GM10847 (cell line): Measurements from ENCODE around the gene P2RY1.

ENCODE experiments used
- POLR2A ChIP-seq: IDR thresholded peaks from 2 replicates; pipeline ENCODE4 v1.6.1; 2011; ENCODE audit not compliant: insufficient read length; ENCODE audit errors: extremely low read depth

Gene P2RY1, protein sequence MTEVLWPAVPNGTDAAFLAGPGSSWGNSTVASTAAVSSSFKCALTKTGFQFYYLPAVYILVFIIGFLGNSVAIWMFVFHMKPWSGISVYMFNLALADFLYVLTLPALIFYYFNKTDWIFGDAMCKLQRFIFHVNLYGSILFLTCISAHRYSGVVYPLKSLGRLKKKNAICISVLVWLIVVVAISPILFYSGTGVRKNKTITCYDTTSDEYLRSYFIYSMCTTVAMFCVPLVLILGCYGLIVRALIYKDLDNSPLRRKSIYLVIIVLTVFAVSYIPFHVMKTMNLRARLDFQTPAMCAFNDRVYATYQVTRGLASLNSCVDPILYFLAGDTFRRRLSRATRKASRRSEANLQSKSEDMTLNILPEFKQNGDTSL

DNA sequence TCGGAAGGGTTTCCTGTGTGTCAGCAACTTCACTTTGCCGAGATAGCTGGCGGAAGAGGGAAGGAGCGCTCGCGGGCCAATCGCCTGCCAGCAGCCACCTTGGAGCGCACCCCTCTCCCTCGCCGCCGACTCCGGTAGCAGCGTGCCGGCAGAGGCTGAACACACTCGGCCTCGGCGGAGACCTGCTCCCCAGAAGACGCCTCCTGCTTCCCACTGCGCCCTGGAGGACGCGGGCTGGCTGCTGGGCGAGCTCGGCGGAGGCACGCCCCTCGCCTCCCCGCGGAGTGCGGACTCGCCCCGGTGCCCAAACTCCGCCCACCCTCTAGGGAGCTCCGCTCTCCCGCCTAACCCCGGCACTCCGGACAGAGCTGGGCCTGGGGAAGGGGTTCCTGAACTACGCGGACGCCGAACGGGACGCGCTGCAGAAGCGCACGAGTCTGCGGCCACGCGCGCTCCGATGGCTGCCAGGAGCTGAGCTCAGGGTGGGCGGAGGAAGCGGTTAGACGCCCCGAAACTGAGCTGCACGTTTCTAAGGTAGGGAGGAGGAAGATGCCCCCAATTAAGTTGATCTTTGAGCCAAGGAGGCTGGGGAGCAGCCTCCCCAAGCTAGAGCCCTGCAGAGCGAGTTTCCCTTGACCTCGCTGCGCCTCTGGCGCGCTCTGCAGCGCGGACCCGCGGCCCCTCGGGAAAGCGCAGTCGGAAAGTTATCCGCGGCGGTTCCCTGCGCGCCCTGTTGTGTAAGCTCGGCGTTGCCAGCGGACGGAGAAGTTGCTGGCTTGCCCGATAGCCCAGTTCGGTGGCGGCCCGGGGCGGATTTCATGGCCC is at the start of gene P2RY1:
TSS of gene P2RY1 (plus strand) at position 356 of the 825 bp plus-strand sequence. CDS start 652 bp downstream, outside the sequence.
- peak; percentile 40 for TF ChIP-seq POLR2A

DNA sequence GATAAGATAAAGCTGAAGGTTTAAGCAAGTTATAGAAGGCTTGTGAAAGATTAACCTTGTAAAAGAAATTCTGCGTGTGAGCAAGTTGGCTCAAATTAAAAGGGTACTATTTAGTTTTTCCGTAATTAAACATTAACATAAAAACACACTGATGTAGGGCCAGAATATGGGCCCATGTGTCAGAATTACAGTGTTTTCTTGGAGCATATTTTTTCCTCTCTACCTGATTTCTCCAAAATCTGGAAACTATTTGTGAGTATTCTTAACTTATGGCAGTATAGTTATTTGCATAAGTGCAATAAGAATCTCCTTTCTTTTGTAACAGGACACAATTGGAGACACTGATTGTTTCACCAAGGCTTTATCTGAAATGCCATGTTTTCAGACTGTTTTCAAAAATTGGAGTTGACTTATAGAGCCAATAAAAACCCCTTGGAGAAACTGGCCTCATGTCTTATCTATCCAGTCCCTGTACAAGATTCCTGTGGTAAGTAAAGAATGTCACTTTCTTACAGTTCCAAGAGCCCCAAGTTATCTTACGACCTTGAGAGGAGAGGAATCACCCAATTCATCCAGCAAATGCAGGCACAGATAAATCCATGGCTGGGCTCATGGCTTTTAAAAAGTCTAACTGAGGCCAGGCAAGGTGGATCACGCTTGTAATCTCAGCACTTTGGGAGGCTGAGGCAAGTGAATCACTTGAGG is 47.8 kb upstream of the P2RY1 start:
- no peak for TF ChIP-seq POLR2A

DNA sequence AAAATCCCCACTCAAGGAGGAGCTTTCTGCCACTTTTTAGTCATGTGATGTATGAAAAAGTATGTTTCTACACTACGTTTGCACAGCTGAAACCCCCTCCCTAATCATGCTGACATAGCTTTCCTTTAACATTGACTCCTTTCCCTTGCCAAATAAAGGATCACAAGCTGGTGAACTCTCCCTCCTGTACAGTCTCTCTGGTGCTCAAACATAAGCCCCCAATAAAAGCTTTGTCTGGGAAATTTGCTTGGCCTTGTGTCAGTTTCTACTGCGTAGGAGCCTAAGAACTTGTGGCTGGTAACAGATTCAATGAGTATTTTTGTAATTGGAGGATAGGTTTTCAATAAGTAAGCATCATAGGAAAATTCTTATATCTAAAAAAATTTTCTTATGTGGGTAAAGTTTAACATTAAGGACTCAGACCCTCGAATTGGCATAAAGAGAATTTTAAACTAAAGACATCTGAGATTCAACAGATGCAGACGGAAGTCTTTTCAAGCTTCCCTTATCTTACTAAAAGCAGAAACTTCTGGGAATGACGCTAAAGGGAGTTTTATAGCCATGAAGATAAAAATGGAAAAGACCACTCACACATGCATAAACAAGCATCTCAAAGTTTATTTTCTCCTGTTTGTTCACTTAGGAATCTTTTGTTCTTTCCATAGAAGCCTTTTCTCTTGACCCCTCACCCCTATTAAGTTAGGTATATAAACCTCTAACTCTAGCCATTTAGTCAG is 44.1 kb upstream of the P2RY1 start:
- no peak for TF ChIP-seq POLR2A

DNA sequence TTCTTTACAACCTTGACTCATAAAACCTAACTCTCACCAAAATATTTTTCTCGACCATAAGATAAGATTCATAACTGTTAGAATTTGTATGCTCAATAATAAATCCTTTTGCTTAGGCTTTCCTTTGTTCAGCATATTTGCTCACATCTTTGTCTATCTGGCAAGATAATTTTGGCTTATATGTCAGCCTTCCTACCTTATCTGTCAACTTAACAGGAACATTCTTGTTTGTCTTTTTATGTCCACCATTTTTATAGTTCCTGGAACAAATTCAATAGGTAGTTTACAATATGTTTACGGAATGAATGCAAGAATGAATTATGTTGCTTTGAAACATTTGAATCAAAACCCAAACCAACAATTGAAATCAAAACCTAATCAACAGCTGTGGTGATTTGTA is 41.0 kb upstream of the P2RY1 start:
- no peak for TF ChIP-seq POLR2A

DNA sequence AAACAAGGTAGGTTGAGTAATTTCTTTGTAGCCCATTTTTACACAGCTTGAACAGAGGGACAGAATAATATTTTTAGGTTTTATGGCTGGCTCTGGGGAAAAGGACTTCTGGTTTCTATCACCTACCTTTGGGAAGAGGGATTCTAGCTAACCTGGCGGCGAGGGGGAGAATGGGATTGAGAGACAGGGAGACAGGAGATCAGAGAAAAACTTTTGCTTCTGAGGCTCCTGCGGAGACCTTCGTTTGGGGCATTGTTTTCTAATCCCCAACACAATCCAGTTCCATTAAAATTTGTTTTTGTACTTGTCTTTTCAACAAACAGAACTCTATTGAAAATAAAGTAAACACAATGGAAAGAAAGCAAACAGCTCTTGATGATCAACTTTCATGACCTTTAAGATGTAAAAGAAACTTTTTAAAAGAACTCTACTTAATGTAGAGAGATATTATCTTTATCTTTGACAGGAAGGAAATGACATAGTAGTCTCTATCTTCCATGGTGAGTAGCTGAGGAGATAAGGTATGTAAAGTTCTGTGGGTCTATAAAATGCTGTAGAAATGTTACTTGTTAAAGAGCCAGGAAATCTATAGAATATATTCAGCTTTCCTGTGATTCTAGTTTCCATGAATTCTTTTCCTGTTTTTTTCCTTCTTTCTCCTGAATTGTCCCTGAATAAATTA is 37.0 kb upstream of the P2RY1 start:
- no peak for TF ChIP-seq POLR2A

DNA sequence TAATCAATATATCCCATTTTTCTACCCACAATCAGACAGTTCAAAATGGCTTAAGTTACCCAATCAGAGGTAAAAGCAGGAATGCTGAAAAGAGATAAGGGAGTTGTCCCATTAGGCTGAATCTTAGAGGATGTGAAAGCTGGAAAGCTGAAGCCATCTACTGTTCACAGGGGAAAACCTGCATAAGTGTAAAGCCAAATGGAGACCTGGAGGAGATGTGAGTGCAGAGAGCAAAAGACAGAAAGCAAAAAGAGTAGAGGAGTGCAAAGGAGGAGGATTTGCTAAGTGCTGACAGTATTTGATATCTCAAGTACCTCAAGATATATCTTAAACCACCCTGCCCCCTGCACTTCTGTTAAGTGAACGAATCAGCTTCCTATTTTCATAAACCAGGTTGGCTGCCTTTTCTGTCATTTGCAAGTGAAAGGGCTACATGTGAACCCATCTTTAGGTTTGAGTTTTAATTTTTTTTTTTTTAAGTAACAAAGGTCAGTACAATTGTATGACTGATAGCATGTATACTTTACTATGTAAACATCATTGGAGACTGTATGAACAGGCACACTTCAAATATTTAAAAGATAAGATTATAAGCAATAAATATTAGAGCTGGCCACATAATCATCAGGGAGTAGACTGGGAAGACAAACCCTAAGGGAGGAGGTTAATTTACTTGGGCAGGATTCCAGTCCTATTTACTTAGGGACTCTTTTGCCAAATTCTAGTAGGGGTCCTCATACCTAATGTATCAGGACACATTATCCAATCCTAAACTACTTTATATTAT is 22.8 kb upstream of the P2RY1 start:
- TF ChIP-seq POLR2A: no peak

DNA sequence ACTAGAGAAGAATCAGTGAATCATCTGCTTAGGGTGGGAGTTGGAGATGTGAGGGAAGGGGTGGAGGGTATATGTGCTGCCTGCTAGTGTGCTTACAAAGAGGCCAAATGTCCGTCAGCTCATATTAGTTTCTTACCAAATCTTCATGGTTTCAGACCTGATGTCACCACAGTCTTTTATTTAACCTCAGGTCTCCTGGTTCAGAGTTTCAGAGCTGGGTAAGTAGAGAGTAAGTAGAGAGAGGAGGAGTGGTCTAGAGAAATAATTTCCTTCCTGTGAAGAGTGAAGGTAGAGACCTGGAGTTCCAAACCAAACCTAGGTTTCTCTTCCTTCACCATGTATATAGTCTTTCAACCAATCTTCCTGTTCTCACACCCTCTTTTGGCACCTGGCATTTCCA is 17.5 kb upstream of the P2RY1 start:
- TF ChIP-seq POLR2A: no peak

DNA sequence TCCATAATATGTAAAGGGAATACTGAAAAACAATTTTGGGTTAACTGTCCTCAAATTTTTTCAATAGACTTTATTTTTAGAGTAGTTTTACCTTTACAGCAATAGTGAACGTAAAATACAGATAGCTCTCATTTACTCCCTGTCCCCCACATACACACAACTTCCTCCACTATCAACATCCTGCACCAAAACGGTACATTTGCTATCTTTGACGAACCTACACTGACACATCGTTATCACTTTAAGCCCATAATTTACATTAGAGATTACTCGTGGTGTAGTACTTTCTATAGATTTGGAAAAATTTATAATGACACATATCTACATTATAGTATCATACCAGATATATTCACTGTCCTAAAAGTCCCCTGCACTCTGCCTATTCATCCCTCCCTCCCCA is 16.9 kb upstream of the P2RY1 start:
- no peak for TF ChIP-seq POLR2A

DNA sequence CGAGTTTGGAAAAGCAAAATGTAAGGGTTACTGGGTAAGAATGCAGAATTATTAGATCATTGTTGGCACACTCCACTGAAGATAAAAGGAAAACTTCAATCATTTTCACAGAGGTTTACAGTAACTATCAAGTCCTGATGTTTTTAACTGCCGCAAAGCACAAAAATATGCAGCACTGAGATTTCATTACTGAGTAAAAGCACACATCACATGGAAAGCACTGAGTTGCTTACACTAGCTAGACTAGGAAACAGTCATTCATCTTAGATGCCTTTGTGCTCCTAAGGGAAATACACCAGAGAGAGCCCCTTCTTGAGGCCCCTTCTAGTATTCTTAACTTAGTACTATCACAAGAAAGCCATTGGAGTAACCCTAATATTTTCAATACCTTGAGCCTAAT is 11.8 kb upstream of the P2RY1 start:
- no peak for TF ChIP-seq POLR2A

DNA sequence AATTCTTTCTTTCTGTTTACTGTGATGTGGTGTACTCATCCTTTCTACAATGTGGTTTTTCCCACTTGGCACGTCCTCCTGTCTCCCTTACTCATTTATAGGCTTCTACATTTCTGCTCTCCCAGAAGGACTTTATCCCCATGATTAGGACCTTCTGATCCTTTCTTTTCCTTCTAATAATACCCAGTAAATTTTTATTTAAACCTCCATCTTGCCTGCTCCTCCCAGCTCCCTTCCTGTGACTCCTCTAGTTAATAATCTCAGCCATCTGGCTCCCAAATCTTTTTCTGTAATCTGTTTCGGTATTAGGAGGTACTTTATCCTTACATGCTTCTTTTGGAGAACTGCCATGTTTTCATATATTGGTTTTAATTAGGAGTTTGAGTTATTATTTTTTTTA is 11.2 kb upstream of the P2RY1 start:
- TF ChIP-seq POLR2A: no peak

DNA sequence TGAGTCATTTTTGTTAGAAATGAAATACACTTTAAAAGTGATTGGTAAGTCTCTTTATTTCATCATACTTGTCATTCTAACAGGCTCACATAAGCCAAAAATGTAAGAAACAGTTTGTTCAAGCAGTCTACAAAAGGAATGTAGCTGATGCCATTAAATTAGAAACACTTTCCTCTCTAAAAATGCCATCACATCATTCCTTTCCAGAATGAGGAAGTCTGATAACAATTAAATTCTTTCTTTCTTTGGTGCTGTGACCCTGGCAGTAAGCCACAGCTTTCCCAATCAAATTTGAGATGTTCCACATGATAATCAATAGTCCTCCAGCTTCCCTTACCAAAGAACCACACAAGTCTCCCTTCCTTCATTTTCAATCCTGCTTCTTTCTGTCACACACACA is 9.4 kb upstream of the P2RY1 start:
- no peak for TF ChIP-seq POLR2A

DNA sequence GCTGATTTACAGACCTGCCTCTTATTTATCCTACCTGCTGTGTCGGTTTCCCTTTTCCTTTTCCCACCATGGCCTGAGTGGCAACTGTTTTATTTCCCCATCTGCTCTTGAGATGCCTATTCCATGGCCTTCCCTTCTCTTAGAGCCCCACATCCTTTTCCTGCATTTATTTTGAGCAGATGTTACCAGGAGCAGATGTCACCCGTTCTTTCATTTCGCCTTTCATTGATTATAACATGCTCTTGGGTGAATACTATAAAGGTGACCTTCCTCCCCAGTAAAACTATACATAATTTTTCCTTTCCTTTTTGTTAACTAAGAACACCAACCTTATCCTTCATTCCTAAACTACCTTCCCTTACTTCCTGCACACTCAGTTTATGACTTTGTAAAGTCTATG is 8.5 kb upstream of the P2RY1 start:
- TF ChIP-seq POLR2A: no peak

DNA sequence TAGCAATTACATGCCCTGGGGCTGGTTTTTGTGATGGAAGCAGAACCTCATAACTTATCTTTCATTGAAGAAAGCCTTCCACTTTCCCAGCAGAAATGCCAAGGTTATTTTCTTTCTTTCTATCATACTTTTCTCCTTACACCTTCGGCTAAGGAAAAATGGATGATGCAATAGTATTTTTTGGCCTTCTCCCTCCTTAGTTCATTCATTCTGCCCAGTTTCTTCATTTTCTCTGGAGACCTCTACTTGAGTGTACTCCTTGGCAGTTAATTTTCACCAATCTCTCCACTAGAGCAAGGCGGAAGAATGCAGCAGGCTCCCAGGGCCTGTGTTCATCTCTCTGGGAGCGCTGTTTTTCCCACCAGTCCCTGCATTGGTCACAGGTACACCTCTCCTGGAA is 7.6 kb upstream of the P2RY1 start:
- TF ChIP-seq POLR2A: no peak
